GM21423 (cell line): ENCODE results near the gene CCSER1.
"Not testable (repeated sequence)": the region's sequence is repeated elsewhere in the genome, so short reads cannot be mapped to it uniquely, and the experiment has no call there.

Source experiments
- ATAC-seq: cut with Tn5 transposase; IDR thresholded peaks from one replicate; pipeline ENCODE4 v1.9.1; 2021; ENCODE audit warnings: mild to moderate bottlenecking, moderate library complexity; ENCODE audit not compliant: unreplicated experiment

Gene CCSER1

DNA sequence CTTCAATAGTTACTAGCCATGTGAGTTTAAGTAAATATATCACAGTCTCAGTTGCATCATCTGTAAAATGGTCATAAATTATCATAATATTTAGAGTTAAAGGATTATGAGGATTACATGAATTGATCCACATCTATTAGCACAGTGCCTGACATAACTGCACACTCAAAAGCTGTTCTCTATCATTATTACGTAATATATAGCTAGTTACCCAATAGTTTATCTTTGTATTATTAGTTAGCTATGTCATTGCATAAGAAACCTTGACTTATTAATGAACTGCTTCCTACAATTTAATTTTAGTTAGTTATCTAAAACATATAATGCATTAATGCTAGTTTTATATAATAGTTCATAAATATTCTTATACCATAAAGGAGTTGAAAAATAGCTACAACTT, 1099.7 kb downstream of the CCSER1 start:
- ATAC-seq, result no peak

DNA sequence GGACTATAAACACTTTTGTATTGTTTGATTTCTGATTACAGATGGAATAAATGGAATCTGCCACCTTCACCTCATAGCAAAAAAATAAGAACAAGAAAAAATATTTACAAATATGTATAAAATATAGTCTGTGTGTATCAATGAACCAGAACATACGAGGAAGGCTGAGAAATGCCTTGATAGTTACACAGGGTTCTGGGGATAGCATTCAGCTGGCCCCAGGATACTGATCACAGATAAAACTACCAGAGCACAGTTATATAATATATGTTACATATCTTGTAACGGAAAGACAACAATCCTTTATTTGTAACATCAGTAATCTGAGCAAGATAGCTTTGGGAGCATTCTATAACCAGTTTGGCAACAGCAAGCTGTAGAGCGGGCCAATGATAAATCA, 1101.5 kb downstream of the CCSER1 start:
- ATAC-seq, result no peak

DNA sequence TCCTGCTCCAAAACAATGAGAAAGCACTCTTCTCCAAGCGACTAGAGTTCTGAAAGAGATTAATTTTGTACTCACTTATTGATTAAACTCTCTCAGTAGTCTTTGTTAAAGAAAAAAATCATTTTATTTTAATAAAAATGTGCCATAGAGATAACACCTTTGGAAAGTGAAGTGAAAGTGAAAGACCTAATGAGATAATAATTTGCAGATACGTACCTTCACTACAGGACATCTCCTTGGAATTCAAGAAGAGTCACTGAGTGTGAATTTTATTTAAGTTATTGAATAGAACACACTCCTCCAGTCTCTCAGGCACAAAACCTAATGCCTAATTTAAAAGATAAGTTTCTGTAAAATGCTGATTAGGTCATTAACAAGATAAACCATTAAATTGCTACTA, 1106.0 kb downstream of the CCSER1 start:
- ATAC-seq, result no peak

DNA sequence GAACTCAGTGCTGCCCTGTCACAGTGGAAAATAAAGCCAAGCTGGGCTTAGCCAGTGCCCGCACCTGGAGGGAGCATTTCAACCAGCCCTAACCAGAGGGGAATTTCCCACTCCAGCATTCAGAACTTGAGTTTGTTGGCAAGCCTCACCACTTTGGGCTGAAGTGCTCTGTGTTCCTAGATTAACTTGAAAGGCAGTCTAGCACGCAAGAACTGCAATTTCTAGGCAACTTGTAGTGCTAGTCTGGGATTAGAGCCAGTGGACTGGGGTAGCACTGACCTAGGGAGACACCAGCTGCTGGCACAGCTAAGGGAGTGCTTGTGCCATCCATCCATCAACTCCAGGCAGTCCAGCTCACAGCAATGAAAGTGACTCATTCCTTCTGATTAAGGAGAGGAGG, 1115.9 kb downstream of the CCSER1 start:
- ATAC-seq, result no peak

DNA sequence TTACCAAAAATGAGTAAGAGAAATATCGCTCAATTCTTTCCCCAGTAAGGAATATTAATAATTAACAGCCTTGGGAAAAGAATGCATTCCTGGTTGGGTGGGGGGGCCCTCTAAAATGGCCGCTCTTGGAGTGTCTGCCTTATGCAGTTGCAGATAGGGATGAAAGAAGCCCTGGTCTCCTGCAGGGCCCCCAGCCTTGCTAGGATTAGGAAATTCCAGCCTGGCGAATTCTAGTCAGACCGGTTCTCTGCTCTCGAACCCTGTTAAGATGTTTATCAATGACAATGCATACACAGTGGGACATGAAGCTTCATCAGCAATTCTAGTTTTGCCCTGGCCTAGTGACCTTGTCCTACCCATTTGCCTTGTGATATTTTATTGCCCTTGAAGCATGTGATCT, 1128.8 kb downstream of the CCSER1 start:
- no peak for ATAC-seq

DNA sequence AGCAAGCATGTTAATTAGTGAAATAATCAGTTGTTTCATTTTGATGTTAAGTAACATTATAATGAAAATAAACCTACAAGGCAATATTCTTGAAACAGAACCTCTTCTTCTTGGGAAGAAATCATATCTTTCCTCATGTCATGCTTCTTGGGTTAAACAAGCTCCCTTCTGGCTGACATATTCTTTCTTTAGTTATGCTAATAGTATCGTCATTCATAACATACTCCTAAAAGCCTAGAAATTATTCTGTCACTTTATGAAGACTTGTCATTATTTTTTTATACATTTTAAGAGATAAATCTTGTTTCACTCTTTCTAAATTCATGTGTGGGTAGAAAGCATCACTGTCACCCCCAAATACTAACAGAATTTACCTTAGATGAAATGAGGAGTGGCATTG, 1129.6 kb downstream of the CCSER1 start:
- no peak for ATAC-seq

DNA sequence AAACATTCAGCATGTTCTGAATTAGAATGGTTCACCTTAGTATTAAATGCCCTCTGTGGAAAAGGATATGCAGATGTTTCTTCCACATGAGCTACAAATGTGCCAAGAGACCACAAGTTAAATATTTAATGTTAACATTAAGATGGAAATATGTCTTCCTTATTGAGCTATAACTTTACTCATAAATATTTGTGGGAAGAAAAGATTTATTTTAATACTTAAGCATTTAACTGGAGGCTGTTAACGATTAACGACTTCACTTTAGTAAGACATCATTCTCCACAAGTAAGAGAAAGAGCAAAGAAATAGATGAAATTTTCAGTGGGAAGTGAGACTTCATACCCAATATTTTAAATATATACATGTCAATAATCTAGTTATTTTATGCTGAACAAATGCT, 1130.5 kb downstream of the CCSER1 start:
- no peak for ATAC-seq

DNA sequence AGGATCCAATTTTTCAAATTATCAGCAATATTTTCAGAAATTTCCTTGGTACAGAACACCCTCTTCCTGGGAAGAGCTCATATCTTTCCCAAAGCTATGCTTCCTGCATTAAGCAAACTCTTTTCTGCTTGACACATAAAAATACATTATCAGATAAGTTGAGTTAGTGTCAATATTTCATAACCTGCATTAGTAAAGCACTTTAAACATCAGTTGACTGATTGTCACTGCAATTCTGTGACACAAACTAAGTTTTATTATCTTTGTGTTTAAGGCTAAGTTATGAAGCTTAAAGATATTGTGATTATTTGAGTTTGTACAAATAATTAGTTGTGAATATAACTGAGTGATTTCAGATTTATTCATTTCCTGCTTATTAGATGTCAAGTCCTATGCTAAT, 1131.1 kb downstream of the CCSER1 start:
- ATAC-seq, result no peak

DNA sequence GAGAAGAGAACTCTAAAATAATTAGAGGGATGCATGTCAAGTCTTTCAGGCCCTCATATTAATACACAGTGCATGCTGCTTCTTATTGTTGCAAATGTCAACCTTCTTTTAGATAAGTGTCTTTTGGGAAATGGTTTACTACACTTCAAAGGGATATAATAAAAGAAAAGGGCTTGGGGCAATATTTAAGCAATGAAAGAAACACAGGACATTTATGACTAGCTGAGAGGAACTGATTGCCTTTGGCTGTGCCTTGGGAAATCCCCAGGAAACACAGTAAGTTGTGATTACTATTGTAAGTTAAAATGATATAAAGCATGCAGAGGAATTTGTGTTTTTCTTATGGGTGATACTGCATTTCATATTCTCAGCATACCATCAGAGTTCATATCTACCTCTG, 1140.3 kb downstream of the CCSER1 start:
- ATAC-seq, result no peak

DNA sequence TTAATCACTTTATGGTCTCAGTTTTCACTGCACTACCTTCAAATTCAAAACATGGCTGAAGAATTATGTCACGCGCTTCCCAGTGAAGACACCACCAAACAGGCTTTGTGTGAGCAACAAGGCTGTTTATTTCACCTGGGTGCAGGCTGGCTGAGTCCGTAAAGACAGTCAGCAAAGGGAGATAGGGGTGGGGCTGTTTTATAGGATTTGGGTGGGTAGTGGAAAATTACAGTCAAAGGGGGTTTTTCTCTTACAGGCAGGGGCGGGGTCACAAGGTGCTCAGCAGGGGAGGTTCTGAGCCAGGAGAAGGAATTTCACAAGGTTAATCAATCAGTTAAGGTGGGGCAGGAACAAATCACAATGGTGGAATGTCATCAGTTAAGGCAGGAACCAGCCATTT, 1141.3 kb downstream of the CCSER1 start:
- ATAC-seq, result not testable (repeated sequence)

DNA sequence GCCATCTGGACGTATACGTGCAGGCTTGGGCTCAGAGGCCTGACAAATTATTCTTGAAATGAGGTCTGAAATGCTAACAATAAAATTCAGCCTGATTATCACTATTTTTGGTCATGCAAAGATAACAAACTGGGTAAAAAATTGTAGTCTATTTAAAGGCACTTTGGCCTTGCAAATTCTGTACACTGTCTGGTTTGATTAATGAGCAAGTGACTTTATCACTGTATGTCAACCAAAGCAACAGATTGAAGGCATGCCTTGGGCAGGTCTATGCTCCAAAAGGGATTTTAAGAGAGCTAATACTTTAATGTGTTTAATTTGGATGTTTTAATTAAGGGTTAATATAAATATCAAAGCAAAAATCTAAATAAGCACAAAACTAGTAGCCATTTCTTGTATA, 1141.7 kb downstream of the CCSER1 start:
- no peak for ATAC-seq

DNA sequence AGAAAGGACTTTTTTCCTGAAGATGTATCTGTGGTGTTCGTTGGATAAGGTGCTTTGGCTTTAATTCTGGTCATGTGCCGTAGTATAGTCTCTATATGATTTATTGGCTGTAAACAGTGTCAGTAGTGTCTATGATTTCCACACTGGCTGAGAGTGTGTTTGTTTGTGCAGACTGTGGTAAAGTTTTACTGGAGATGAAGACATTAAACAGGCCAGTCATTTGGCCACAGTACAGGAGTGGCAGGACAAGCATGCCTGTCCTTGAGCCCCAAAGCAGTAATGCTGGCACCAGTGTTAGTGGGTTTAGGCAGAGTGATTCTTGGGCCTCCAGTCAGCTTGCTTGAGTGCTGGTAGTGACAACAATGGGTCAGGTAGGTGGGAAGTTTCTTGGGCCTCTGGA, 1152.7 kb downstream of the CCSER1 start:
- ATAC-seq, result no peak

DNA sequence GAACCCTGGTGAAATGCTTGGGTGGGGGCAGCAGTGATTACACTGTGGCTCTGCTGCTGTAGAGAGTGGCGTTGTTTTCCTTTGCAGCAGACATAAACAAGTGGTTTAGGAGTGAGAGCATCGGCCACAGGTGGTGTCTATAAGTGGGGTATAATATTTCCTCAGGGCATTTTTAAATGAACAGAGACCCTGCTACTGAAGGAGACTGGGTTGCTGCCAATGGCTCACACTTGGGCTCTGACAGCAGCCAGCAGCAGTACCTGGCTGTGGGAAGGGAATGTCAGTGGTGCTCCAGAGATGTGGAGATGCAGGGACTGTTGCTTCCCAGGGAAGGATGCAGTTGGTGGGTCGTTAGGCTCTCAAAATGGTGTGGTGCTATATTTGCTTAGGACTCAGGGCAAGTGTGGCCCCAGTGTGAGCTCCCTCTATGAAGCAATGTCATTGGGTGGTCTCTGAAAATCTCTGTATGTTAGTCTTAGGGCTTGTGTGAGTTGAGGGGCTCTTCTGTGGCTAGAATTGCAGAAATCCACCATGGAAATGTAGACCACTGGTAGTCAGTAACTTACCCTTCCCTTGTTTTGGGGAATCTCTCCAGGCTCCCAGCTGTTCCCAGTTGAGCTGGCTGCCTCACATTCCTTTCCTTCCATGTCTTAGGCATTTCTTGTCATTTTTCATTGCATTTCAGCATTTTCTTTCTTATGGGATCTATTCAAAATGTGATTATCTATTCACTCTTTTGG, 1153.5 kb downstream of the CCSER1 start:
- ATAC-seq, result no peak

DNA sequence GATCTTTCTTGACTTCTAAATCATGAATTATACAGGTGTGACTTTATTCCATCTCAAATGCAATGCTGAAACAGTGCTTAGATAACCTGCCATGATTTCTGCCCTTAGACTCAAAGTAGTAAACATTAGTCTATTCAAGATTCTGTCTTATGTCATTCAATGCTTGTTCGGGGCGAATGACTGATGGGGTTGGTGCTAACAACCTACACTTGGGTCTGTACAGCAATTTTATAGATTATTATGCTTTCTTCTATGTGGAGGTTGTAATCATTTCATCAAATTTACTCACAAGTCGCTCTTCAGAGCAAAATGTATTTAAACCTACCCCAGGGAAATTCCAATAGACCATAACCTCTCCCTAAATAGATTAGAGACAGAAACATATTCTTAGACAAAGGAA, 1155.0 kb downstream of the CCSER1 start:
- ATAC-seq, result no peak

DNA sequence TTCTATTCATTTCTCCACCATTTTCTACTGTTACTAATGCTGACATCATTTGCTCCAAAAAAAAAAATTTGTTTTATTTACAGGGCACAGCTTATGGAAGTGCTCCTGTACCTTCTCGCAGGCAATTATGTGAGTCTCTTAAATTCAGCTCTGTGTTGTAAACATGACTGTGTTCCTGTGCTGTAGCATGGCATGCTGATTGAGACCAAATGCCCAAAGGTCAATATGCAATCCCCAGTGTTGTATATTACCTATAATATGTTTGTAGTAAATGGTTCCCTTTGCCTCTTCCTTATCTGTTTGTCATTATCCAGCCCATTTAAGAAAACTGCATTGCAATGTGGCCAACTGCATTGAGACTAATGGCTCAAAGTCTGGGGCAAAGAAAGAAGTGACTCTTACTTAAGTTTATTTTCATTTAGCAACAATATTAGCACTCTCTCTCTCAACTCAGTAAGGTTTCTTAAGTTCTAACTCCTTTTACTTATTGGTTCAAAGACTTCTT, 1156.6 kb downstream of the CCSER1 start:
- ATAC-seq, result no peak

DNA sequence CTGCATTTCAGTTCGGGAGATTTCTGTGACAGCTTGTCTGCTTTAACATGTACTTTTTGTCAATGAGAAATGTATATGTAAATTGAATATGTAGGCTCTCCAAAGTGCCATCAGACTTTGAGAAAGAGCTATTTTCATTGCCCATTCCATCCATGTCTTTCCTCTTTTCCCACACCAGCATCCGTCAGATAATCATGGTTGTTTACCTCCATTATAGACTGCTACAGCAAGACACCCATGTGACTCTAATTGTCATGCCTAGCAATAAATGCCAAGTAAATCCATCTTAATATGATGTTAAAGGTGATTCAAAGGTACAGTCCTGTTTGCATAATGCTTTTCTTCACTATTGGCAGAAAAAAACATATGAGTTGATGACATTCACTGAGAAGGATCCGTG, 1157.3 kb downstream of the CCSER1 start:
- ATAC-seq, result no peak

DNA sequence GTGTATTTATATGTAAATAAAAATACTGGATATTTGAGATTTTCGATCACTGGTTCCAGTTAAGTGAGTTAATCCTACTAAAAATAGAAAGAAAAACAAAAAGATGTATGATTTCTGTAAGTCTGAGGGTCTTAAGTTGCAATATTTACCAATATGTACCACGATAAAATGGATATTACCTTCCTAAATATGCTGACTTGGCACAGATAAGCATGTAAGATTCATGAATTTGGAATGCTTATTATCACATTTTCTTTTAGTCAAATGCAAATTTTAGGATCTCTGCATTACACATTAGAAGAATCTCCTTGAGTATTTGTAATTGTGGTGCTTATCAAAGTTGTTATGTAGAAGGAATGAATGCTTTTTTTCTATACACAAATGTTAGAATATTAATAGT, 1158.3 kb downstream of the CCSER1 start:
- no peak for ATAC-seq

DNA sequence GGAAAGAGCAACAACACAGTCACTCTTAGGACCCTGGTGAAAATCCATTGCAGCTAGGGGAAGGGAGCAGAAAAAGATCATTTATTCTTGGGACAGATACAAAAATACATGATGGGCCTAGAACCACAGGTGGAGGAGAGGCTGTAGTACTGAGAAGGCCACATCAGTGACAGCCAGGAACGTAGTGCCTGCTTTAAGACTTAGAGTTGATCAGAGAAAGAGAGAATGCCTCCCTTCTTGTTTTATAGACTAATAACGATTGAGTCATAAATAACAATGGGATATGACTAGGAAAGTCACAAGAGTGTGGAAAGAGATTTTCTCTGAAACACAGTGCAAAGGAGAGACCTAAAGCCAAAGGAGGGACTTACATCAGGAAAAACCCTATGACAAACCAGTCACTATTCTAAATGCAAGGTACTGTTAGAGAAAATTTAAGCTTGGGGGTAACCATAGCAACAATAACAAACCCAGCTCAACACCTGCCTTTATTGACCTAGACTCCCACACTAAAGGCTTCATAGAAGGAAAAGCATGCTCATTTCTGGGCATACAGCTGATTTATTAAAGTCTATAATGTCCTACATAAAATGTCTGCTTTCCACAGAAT, 1161.6 kb downstream of the CCSER1 start:
- no peak for ATAC-seq

DNA sequence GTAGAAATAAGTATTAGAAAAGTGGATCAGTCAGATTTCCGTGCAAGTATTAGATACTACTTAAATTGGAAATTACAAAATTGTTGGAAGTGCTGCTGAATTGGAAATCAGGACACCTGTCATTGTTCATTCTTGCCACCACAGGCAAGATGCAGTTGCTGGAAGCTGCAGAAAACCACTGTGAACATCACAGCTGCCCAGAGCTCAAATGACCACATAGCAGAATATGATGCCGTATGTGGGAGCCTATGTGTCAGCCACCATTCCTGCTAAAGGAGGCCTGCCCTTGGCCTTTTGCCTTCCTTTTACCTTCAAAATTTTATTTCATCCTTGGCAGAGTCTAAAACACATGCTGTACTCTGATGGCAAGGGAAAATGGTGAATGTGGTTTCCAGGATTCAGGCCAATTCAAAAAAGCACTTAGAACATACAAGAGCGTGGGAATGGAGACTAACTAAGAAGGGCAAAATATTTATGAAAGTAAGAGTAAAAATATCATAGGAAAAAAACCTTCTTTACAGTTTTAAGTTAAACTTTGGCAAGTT, 1171.0 kb downstream of the CCSER1 start:
- ATAC-seq, result no peak

DNA sequence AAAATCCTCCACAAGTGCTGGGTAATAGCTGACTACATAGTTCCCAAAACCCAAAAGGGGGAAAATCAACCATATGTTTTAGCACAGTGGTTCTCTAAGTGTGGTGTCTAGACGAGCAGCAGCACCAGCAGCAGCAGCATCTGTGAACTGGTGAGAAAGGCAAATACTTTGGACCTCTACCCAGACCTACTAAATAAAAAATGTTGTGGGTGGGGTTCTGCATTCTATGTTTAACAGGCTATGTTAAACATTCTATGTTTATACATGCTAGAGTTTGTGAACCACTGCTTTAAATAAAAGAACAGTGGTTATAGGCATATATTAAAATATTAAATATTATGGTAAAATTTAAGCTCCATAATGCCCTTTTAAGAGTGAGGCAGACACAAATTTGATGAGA, 1171.6 kb downstream of the CCSER1 start:
- no peak for ATAC-seq

DNA sequence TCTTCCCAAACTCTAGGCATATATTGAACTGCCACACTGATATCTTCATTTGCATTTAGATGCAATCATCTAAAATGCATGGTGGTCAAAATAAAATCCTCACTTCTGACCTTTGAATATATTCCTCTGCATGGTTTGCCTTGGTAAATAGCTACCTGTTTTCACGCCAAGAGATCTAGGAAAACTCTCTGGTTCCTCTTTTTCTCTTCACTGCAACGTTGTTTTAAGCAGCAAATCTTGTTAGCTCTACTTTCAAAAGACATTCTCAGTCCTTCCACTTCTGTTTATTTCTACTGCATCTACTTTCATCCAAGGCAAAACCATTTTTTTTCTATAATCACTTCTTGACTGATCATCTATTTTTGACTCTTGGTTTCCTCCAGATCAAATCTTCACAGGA, 1174.9 kb downstream of the CCSER1 start:
- no peak for ATAC-seq

DNA sequence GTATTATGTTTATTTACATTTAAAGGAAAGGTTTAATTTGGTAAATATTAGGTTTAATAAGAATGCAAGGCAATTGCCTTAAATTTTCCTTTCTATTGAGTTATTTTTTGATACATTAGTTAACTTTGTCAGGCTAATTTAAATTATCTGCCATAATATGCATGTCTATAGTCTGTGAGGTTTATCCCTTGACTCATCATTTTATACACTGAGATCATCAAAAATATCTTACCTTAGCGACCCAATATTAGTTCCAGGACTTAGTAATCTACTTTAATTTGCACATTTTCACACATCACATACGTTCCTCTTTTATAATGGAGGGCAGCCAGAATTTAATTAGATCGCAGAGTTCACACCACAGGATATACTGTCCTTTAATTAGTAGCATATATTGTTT, 1177.1 kb downstream of the CCSER1 start:
- ATAC-seq, result no peak
